Chondrocyte (in vitro differentiated cells): ENCODE measurements around the gene PNLDC1. TPM values are rescaled to one million over a fixed set of nuclear protein-coding genes. Genes with fewer than 3 reads are reported as not detected.

Source experiments
- DNase-seq: peaks from one replicate; pipeline ENCODE4 v3.0.0; 2021; ENCODE audit warnings: mixed read lengths, low spot score
- H3K27ac Mint-ChIP-seq: one replicate; pipeline ENCODE4 v1.8.0; 2021; ENCODE audit warnings: mild to moderate bottlenecking, moderate library complexity, mixed read lengths; ENCODE audit not compliant: unreplicated experiment
- H3K27me3 Mint-ChIP-seq: 2 replicates; pipeline ENCODE4 v1.8.0; 2021; ENCODE audit warnings: low read depth, mixed read lengths
- H3K36me3 Mint-ChIP-seq: 2 replicates; pipeline ENCODE4 v1.8.0; 2021; ENCODE audit warnings: low read depth, mixed read lengths
- H3K4me1 Mint-ChIP-seq: 2 replicates; pipeline ENCODE4 v1.8.0; 2021; ENCODE audit warnings: low read depth, mild to moderate bottlenecking, mixed read lengths
- H3K4me3 Mint-ChIP-seq: one replicate; pipeline ENCODE4 v1.8.0; 2021; ENCODE audit warnings: mild to moderate bottlenecking, moderate library complexity, mixed read lengths; ENCODE audit not compliant: unreplicated experiment
- H3K9me3 Mint-ChIP-seq: 2 replicates; pipeline ENCODE4 v1.8.0; 2021; ENCODE audit warnings: low read depth, mixed read lengths
- CTCF ChIP-seq: fragments of 200-600 bp; sonication (generic); IDR thresholded peaks from 2 replicates; pipeline ENCODE4 v1.5.0; 2021; ENCODE audit warnings: antibody characterized with exemption, mild to moderate bottlenecking, moderate library complexity
- total RNA-seq: library from RNA; stranded (reverse); gene quantifications from 3 replicates; pipeline ENCODE4 v1.2.1, GENCODE V29; 2021

The PNLDC1 gene
- total RNA-seq, 1 donor from 2014 or later = not detected

GRCh38 chr6:159772196-159772595 is 27.9 kb upstream of the PNLDC1 start:
- Mint-ChIP-seq H3K36me3 (peaks cover 32% of the 10 kb centered on the region), H3K4me3 (no peak overlapping the region), H3K27ac (no peak overlapping the region), H3K27me3 (no peaks in the 10 kb centered on the region), H3K4me1 (no peaks in the 10 kb centered on the region), H3K9me3 (no peaks in the 10 kb centered on the region)
- no peak for DNase-seq
- no peak for TF ChIP-seq CTCF

GRCh38 chr6:159777240-159777904 is 22.7 kb upstream of the PNLDC1 start:
- H3K27me3 Mint-ChIP-seq = no peaks in the 10 kb centered on the region
- H3K4me1 Mint-ChIP-seq = peaks cover 20% of the 10 kb centered on the region
- DNase-seq = no peak
- TF ChIP-seq CTCF = no peak
- no peak overlapping the region for H3K4me3 Mint-ChIP-seq
- H3K9me3 Mint-ChIP-seq = no peaks in the 10 kb centered on the region
- H3K27ac Mint-ChIP-seq = peak overlapping the region; percentile 64
- peaks cover 27% of the 10 kb centered on the region for H3K36me3 Mint-ChIP-seq

GRCh38 chr6:159778131-159778530 is 21.9 kb upstream of the PNLDC1 start:
- no peak for DNase-seq
- peak overlapping the region; percentile 6 for H3K27ac Mint-ChIP-seq
- H3K27me3 Mint-ChIP-seq = no peaks in the 10 kb centered on the region
- H3K4me3 Mint-ChIP-seq = no peak overlapping the region
- H3K9me3 Mint-ChIP-seq = no peaks in the 10 kb centered on the region
- H3K36me3 Mint-ChIP-seq = peaks cover 35% of the 10 kb centered on the region
- H3K4me1 Mint-ChIP-seq = peaks cover 25% of the 10 kb centered on the region
- TF ChIP-seq CTCF = no peak

GRCh38 chr6:159778542-159779103 is 21.5 kb upstream of the PNLDC1 start:
- Mint-ChIP-seq H3K36me3 (peaks cover 35% of the 10 kb centered on the region), H3K4me3 (no peak overlapping the region), H3K4me1 (peaks cover 25% of the 10 kb centered on the region), H3K27me3 (no peaks in the 10 kb centered on the region), H3K9me3 (no peaks in the 10 kb centered on the region), H3K27ac (peak overlapping the region; percentile 6)
- TF ChIP-seq CTCF = no peak
- DNase-seq = no peak

GRCh38 chr6:159788276-159788675 is 11.8 kb upstream of the PNLDC1 start:
- peak overlapping the region; percentile 87 for H3K27ac Mint-ChIP-seq
- no peak for TF ChIP-seq CTCF
- peak overlapping the region; percentile 98 for H3K4me3 Mint-ChIP-seq
- H3K9me3 Mint-ChIP-seq = no peaks in the 10 kb centered on the region
- H3K36me3 Mint-ChIP-seq = peaks cover 26% of the 10 kb centered on the region
- DNase-seq = no peak
- H3K4me1 Mint-ChIP-seq = peaks cover 44% of the 10 kb centered on the region
- H3K27me3 Mint-ChIP-seq = no peaks in the 10 kb centered on the region
